ENCODE data around the gene ZIC2. TPM values are rescaled to one million over a fixed set of nuclear protein-coding genes. Genes with fewer than 3 reads are reported as not detected.
A peak's percentile ranks its signal among the peaks of the same experiment; 100 is the strongest.

Gene ZIC2
- total RNA-seq, 1 experiment from 2014 or later, result 3.5 TPM

DNA sequence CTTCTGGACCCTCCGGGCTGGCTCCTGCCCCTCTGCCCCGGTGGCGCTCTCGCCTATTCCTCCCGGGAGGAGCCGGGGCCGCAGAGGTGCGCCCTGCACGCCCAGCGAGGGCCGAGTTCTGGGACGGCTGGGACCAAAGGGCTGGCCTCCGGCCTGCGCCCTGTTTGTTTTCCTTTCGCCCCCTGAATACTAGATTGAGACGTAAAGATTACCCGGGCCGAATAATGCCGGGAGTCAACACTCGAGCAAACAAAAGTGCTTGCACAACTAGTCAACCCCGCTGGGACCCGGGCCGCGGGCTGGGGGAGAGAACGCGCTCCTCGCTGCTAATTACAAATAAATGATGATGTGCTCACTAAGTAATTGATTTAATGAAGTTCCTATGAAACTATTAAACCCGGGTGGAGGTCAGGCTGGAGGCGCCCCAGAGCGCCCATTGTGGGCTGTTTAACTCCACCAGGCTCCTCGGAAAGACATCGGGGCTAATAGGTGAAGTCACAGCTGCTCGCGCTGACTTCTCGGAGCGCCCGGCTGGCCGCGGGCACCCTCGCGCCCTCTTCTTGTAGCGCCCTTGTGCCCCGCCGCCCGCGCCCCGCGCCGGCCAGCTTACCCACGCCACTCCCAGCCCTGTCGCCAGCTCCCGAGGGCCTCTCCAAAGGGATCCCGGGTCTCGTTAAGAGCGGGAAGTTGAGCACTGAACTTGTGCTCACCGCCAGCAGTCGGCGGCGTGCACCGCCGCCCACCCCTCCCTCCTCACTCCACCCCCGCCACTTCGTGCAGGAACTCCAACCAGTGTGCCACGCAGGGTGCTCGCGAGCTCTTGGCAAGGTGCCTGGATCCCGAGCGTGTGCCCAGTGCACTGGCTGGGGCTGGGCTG is 24.9 kb upstream of the ZIC2 start:
- no peak overlapping the region for H3K27ac Mint-ChIP-seq (ENCODE audit: unreplicated experiment)
- peak overlapping the region; percentile 58 for H3K4me3 Mint-ChIP-seq (ENCODE audit: low read depth, unreplicated experiment)
- no TSS peak for BruUV-seq (replicated peaks)

DNA sequence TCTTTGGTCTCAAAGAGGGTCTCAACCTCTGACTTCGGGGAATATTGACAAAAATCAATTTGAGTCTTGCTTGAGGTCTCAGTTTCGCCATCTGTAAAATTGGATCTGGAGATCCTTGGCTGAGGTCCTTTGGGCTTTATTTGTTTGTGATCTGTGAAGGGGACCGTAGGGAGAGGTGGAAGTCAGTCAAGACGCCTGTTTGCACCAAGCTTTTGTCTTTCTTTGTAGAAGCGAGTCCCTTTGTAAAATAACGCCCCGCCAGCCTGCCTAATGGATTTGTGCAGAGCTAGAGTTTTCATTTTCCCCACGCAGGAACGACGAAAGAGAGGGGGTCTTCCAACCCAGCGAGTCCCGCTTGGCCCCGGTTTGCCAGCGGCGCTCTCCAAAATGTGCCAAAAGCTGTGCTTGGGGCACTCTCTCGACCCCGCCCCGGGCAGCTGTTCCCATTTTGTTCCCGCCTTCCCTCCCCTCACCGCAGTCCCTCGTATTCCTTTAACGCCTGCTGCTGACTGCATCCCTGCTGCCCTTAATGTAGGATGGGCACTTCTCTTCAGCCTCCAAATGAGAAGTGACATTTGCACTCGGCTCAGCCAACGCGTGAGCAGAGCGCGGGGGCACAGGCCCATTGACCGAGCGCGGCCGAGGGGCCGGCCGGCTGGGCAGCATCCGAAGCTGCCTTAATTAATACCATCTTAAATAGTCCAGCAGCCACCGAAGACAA is 23.0 kb upstream of the ZIC2 start:
- intact Hi-C loops (cut with micrococcal nuclease; ENCODE audit: unreplicated experiment), result no loop called here
- peaks cover 4% of the 10 kb centered on the region for H3K36me3 Mint-ChIP-seq (ENCODE audit: insufficient read depth, unreplicated experiment)
- TF ChIP-seq, protein P1, sequence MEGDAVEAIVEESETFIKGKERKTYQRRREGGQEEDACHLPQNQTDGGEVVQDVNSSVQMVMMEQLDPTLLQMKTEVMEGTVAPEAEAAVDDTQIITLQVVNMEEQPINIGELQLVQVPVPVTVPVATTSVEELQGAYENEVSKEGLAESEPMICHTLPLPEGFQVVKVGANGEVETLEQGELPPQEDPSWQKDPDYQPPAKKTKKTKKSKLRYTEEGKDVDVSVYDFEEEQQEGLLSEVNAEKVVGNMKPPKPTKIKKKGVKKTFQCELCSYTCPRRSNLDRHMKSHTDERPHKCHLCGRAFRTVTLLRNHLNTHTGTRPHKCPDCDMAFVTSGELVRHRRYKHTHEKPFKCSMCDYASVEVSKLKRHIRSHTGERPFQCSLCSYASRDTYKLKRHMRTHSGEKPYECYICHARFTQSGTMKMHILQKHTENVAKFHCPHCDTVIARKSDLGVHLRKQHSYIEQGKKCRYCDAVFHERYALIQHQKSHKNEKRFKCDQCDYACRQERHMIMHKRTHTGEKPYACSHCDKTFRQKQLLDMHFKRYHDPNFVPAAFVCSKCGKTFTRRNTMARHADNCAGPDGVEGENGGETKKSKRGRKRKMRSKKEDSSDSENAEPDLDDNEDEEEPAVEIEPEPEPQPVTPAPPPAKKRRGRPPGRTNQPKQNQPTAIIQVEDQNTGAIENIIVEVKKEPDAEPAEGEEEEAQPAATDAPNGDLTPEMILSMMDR (IDR thresholded peaks at IDR 0.05; ENCODE audit: unreplicated experiment), result no peak
- CTCF ChIA-PET, result no interaction called here
- H3K9me3 Mint-ChIP-seq (ENCODE audit: low read depth, unreplicated experiment), result no peaks in the 10 kb centered on the region
- no peaks in the 10 kb centered on the region for H3K4me1 Mint-ChIP-seq (ENCODE audit: low read depth, unreplicated experiment)
- no peak overlapping the region for H3K27ac Mint-ChIP-seq (ENCODE audit: unreplicated experiment)
- no peak overlapping the region for H3K4me3 Mint-ChIP-seq (ENCODE audit: low read depth, unreplicated experiment)
- no TSS peak for BruUV-seq (replicated peaks)
- no peaks in the 10 kb centered on the region for H3K27me3 Mint-ChIP-seq (ENCODE audit: unreplicated experiment)
- no peak for DNase-seq

More for the DNA sequence above, 24.9 kb upstream of the ZIC2 start:
- Mint-ChIP-seq H3K27me3 (ENCODE audit: unreplicated experiment) (no peaks in the 10 kb centered on the region), H3K9me3 (ENCODE audit: low read depth, unreplicated experiment) (no peaks in the 10 kb centered on the region), H3K36me3 (ENCODE audit: insufficient read depth, unreplicated experiment) (peaks cover 4% of the 10 kb centered on the region), H3K4me1 (ENCODE audit: low read depth, unreplicated experiment) (no peaks in the 10 kb centered on the region)
- TF ChIP-seq, protein P1 (IDR thresholded peaks at IDR 0.05; ENCODE audit: unreplicated experiment), result no peak
- no peak for DNase-seq
- CTCF ChIA-PET, result no interaction called here
- intact Hi-C loops (cut with micrococcal nuclease; ENCODE audit: unreplicated experiment), result no loop called here

DNA sequence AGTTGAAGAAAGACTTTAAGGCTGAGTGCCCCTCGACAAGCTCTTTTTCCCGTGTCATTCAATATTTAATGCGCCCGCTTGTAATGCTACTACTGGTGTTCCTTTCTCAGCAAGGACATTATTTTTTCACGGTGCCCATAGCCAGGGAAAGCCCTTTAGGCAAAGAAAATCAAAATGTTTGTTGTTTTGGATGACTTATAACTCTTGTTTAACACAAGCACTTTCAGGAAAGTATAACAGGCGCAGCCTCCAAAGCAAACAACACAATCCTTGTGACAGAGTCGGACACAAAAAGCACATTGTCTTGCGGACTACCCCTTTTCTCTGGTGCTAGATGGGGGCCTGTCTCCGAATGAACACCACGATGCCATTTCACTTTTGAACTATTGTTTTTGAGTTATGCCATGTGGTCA is 22.5 kb upstream of the ZIC2 start:
- intact Hi-C loops (cut with micrococcal nuclease; ENCODE audit: unreplicated experiment), result no loop called here
- Mint-ChIP-seq H3K36me3 (ENCODE audit: insufficient read depth, unreplicated experiment) (peaks cover 4% of the 10 kb centered on the region), H3K4me1 (ENCODE audit: low read depth, unreplicated experiment) (no peaks in the 10 kb centered on the region), H3K27ac (ENCODE audit: unreplicated experiment) (no peak overlapping the region), H3K9me3 (ENCODE audit: low read depth, unreplicated experiment) (no peaks in the 10 kb centered on the region), H3K4me3 (ENCODE audit: low read depth, unreplicated experiment) (no peak overlapping the region), H3K27me3 (ENCODE audit: unreplicated experiment) (no peaks in the 10 kb centered on the region)
- no peak for DNase-seq
- BruUV-seq (replicated peaks), result no TSS peak
- CTCF ChIA-PET, result no interaction called here
- TF ChIP-seq, protein P1 (IDR thresholded peaks at IDR 0.05; ENCODE audit: unreplicated experiment), result no peak

DNA sequence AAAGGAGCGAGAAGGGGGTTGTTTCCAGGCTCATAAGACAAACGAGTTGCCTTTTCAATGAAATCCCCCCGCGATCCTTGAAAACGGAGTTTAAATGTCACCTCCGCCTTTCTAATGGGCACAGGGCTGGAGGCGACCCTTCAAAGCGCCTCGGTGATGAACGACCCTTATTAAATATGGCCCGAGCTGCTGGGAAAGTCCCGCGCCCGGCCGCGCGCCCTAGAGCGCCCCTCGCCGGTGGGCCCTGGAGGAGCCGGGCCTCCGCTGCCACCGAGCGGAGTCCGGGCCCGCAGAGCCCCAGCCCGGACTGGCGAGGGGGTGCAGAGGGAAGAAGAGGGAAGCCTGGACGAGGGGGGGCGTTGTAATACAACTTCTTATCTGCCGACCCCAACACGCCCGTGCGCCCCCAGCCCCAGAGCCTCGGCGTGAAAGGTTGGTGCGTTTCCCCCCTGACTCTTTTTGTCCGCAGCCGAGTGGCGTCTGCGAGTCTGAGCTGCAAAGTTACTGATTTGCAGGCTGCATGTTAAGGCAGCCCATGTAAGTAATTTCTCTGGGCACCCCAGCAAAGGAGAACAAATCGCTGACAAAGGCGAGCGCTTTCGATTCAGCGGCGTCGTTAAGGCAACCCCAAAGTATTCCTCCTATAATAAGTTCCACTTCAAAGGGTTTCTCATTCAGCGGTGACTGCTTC is 21.9 kb upstream of the ZIC2 start:
- TF ChIP-seq, protein P1 (IDR thresholded peaks at IDR 0.05; ENCODE audit: unreplicated experiment), result no peak
- Mint-ChIP-seq H3K4me3 (ENCODE audit: low read depth, unreplicated experiment) (peak overlapping the region; percentile 34), H3K27me3 (ENCODE audit: unreplicated experiment) (no peaks in the 10 kb centered on the region), H3K4me1 (ENCODE audit: low read depth, unreplicated experiment) (no peaks in the 10 kb centered on the region), H3K9me3 (ENCODE audit: low read depth, unreplicated experiment) (no peaks in the 10 kb centered on the region), H3K27ac (ENCODE audit: unreplicated experiment) (no peak overlapping the region), H3K36me3 (ENCODE audit: insufficient read depth, unreplicated experiment) (peaks cover 4% of the 10 kb centered on the region)
- CTCF ChIA-PET, result no interaction called here
- intact Hi-C loops (cut with micrococcal nuclease; ENCODE audit: unreplicated experiment), result no loop called here
- DNase-seq, result no peak
- no TSS peak for BruUV-seq (replicated peaks)
